B cell (primary cell): Measurements from ENCODE around the gene SLC4A8. TPM values are rescaled to one million over a fixed set of nuclear protein-coding genes. Genes with fewer than 3 reads are reported as not detected.

Experiments used
- ATAC-seq: fragments of 200-7000 bp; cut with Tn5 transposase; one replicate; pipeline ENCODE4 v1.10.0; 2021; ENCODE audit warnings: low read depth, mild to moderate bottlenecking, moderate number of reproducible peaks, moderate library complexity
- CTCF ChIA-PET: fragments of 350-600 bp; sonication (Branson Sonifier 250); formaldehyde crosslinking; loops from one replicate; lab custom pipeline; 2021; ENCODE audit warnings: antibody characterized with exemption, inconsistent platforms; lab: Charles Lee
- POLR2A ChIA-PET: fragments of 350-600 bp; sonication (Branson Sonifier 250); formaldehyde crosslinking; loops from one replicate; lab custom pipeline; 2021; ENCODE audit warnings: antibody characterized with exemption; lab: Charles Lee
- DNase-seq: peaks from one replicate; pipeline ENCODE4 v3.0.0; 2013
- H2AFZ ChIP-seq: 2 replicates; pipeline ENCODE4 v1.6.1; 2012; ENCODE audit warnings: mild to moderate bottlenecking, low read depth, low read length; ENCODE audit not compliant: insufficient read depth, poor library complexity, severe bottlenecking
- H3K27ac ChIP-seq, 2 donors: 1 replicate in 1 of 2; 2 replicates in 1 of 2; pipeline ENCODE4 v1.5.1; 2012 to 2013; ENCODE audit warnings: low read length in 2 of 2, mild to moderate bottlenecking in 2 of 2, moderate library complexity in 1 of 2
- H3K27me3 ChIP-seq, 4 experiments: fragments of 200-600 bp in 1 of 4; sonication (generic) in 1 of 4; replicated peaks in 1 of 4; 1 replicate in 2 of 4; 2 replicates in 2 of 4; pipeline versions ENCODE4 v1.6.1 to v1.7.0; 2013 to 2016; ENCODE audit warnings: low read length in 3 of 4, mild to moderate bottlenecking in 2 of 4, mixed read lengths in 1 of 4, moderate library complexity in 1 of 4; ENCODE audit not compliant: insufficient read depth in 4 of 4, control insufficient read depth in 3 of 4; ENCODE audit errors: control extremely low read depth in 1 of 4
- H3K36me3 ChIP-seq, 2 experiments: replicated peaks in 1 of 2; 1 replicate in 1 of 2; 2 replicates in 1 of 2; pipeline versions ENCODE4 v1.6.1 to v1.7.1; 2013; ENCODE audit warnings: low read length in 1 of 2; ENCODE audit not compliant: insufficient read depth in 2 of 2, control insufficient read depth in 1 of 2; ENCODE audit errors: control extremely low read depth in 1 of 2, extremely low read depth in 1 of 2
- H3K4me1 ChIP-seq, 2 donors: fragments of 200-600 bp in 1 of 2; sonication (generic) in 1 of 2; 1 replicate in 1 of 2; 2 replicates in 1 of 2; pipeline versions ENCODE4 v1.5.1 to v1.6.1; 2013 to 2017; ENCODE audit warnings: low read length in 2 of 2; ENCODE audit not compliant: control insufficient read depth in 2 of 2, insufficient read depth in 2 of 2
- H3K4me2 ChIP-seq: replicated peaks from 2 replicates; pipeline ENCODE3; 2012; ENCODE audit warnings: mild to moderate bottlenecking, low read depth, low read length; ENCODE audit not compliant: poor library complexity, severe bottlenecking
- H3K4me3 ChIP-seq, 5 experiments: fragments of 200-600 bp in 1 of 5; sonication (generic) in 1 of 5; 1 replicate in 3 of 5; 2 replicates in 2 of 5; pipeline versions ENCODE4 v1.5.1 to v1.7.0; 2011 to 2016; ENCODE audit warnings: low read length in 4 of 5, mild to moderate bottlenecking in 4 of 5, low read depth in 2 of 5, control low read depth in 1 of 5, moderate library complexity in 1 of 5; ENCODE audit not compliant: insufficient read depth in 1 of 5; ENCODE audit errors: control extremely low read depth in 1 of 5, extremely low read depth in 1 of 5
- H3K79me2 ChIP-seq: fragments of 200-600 bp; sonication (generic); one replicate; pipeline ENCODE4 v1.6.0; 2016; ENCODE audit warnings: low read length; ENCODE audit not compliant: control insufficient read depth, insufficient read depth
- H3K9ac ChIP-seq: fragments of 200-600 bp; sonication (generic); 2 replicates; pipeline ENCODE4 v1.6.1; 2017; ENCODE audit warnings: mild to moderate bottlenecking, low read length, moderate library complexity
- H3K9me3 ChIP-seq, 3 donors: one replicate each; pipeline versions ENCODE4 v1.6.1 to v1.7.1; 2013; ENCODE audit warnings: low read length in 2 of 3; ENCODE audit not compliant: control insufficient read depth in 2 of 3, insufficient read depth in 1 of 3; ENCODE audit errors: control extremely low read depth in 1 of 3
- H4K20me1 ChIP-seq: 2 replicates; pipeline ENCODE4 v1.6.0; 2012; ENCODE audit warnings: mild to moderate bottlenecking, low read length; ENCODE audit not compliant: insufficient read depth, control insufficient read depth, poor library complexity, severe bottlenecking
- H3K27ac Mint-ChIP-seq: one replicate; pipeline ENCODE4 v1.8.0; 2021; ENCODE audit warnings: mixed read lengths
- H3K27me3 Mint-ChIP-seq: one replicate; pipeline ENCODE4 v1.8.0; 2021; ENCODE audit warnings: mixed read lengths
- H3K4me1 Mint-ChIP-seq: one replicate; pipeline ENCODE4 v1.8.0; 2021; ENCODE audit warnings: mixed read lengths
- H3K4me3 Mint-ChIP-seq: one replicate; pipeline ENCODE4 v1.8.0; 2021; ENCODE audit warnings: mixed read lengths
- H3K9me3 Mint-ChIP-seq: one replicate; pipeline ENCODE4 v1.8.0; 2022; ENCODE audit warnings: mixed read lengths; ENCODE audit not compliant: insufficient read depth
- EZH2 ChIP-seq: IDR thresholded peaks from 2 replicates; pipeline ENCODE4 v1.6.1; 2012; ENCODE audit warnings: borderline replicate concordance, low read depth, mild to moderate bottlenecking, moderate library complexity, low read length; ENCODE audit not compliant: insufficient read depth, poor library complexity, severe bottlenecking
- WGBS: methylation state at CpG from one replicate; pipeline ENCODE4 v1.1.5; 2013; ENCODE audit warnings: missing lambda C conversion rate; ENCODE audit not compliant: insufficient coverage; 5-methylcytosine and 5-hydroxymethylcytosine counted together
- intact Hi-C: fragments of 100-400 bp; cut with micrococcal nuclease; formaldehyde crosslinking; loops from one replicate; pipeline ENCODE4 v1.10.0; 2022
- polyA plus RNA-seq: library from polyadenylated mRNA; depleted of rRNA; stranded (reverse); fragments of >200 nt; gene quantifications from 2 replicates; pipeline ENCODE4 v1.2.3, GENCODE V29; 2012
- total RNA-seq, 2 donors: library from RNA; stranded (reverse); fragments of 120-200 nt in 1 of 2; gene quantifications; 1 replicate in 1 of 2; 2 replicates in 1 of 2; pipeline versions ENCODE4 v1.2.3 to v1.2.4, GENCODE V29; 2013 to 2022
- TF ChIP-seq, protein P1 (sequence below): fragments of 200-600 bp; IDR thresholded peaks from one replicate; pipeline ENCODE4 v1.8.0; 2022; ENCODE audit warnings: antibody characterized with exemption, mild to moderate bottlenecking

The SLC4A8 gene
- total and polyA plus RNA-seq, 2 donors (not counting 1 experiment from before 2014, with no cell fraction given): 3.1 to 3.2 TPM

GRCh38 chr12:51531284-51531977 is 106.8 kb downstream of the SLC4A8 start:
- H3K4me3 ChIP-seq: no peak overlapping the region
- Mint-ChIP-seq H3K27me3 (peaks cover 30% of the 10 kb centered on the region), H3K9me3 (no peaks in the 10 kb centered on the region), H3K4me3 (no peak overlapping the region), H3K4me1 (peaks cover 9% of the 10 kb centered on the region), H3K27ac (no peak overlapping the region)
- CTCF ChIA-PET: interaction anchor here (0.7 to 4.1 kb wide), 18 partner anchors 10 to 1455 kb away, joined by 3 to 83 read pairs (median 3); partner anchors contain the start of genes SLC4A8 and SMAGP
- peak overlapping the region; percentile 37 for H3K4me2 ChIP-seq
- H3K27ac ChIP-seq: no peak overlapping the region
- H4K20me1 ChIP-seq: no peaks in the 10 kb centered on the region
- DNase-seq: no peak
- peaks cover 0 to 10% (median 0%) of the 10 kb centered on the region in 4 experiments for H3K27me3 ChIP-seq
- H3K36me3 ChIP-seq: no peaks in the 10 kb centered on the region
- WGBS: 41% methylated on average over 10 of the region's 11 CpGs
- no peak for ATAC-seq
- peaks cover 7 to 8% of the 10 kb centered on the region in 2 donors for H3K4me1 ChIP-seq
- no peak overlapping the region for H3K9ac ChIP-seq
- H2AFZ ChIP-seq: peak overlapping the region; percentile 4
- H3K9me3 ChIP-seq: no peaks in the 10 kb centered on the region
- POLR2A ChIA-PET: no interaction called here
- intact Hi-C loops: loop anchor here (5.0 to 10.0 kb wide), 3 partner anchors 137 to 704 kb away; partner anchors contain the start of genes GALNT6 and LETMD1
- TF ChIP-seq, protein P1, sequence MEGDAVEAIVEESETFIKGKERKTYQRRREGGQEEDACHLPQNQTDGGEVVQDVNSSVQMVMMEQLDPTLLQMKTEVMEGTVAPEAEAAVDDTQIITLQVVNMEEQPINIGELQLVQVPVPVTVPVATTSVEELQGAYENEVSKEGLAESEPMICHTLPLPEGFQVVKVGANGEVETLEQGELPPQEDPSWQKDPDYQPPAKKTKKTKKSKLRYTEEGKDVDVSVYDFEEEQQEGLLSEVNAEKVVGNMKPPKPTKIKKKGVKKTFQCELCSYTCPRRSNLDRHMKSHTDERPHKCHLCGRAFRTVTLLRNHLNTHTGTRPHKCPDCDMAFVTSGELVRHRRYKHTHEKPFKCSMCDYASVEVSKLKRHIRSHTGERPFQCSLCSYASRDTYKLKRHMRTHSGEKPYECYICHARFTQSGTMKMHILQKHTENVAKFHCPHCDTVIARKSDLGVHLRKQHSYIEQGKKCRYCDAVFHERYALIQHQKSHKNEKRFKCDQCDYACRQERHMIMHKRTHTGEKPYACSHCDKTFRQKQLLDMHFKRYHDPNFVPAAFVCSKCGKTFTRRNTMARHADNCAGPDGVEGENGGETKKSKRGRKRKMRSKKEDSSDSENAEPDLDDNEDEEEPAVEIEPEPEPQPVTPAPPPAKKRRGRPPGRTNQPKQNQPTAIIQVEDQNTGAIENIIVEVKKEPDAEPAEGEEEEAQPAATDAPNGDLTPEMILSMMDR: no peak
- TF ChIP-seq EZH2: no peak
- no peaks in the 10 kb centered on the region for H3K79me2 ChIP-seq

DNA sequence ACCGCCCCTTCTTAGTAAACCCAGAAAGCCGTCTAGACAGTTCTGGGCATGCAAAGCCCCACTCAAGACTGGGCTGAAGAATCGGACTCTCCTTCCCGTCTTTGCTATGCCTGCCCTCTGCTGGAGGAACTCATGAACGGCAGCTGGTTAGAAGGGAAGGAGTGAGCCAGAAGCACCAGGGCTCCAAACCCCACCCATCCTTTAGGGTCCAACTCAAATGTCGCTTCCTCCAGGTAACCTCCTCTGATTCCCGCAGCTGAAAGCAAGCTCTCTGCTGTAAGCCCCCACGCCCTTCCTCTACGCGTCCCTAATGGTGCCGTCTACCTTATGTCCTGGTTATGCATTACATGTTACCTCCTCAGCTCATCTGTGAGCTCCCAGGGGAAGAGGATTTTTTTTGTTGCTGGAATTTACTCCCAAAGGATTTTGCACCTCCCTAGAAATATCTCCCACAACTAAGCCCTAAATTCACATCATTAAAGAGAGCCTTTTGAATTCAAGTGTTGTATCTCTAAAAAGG is 107.4 kb downstream of the SLC4A8 start:
- TF ChIP-seq EZH2: no peak
- TF ChIP-seq, protein P1: peak; percentile 92
- H2AFZ ChIP-seq: peak overlapping the region; percentile 4
- Mint-ChIP-seq H3K4me1 (peaks cover 9% of the 10 kb centered on the region), H3K27me3 (peaks cover 30% of the 10 kb centered on the region), H3K27ac (no peak overlapping the region), H3K9me3 (no peaks in the 10 kb centered on the region), H3K4me3 (no peak overlapping the region)
- WGBS: 0% methylated on average over 4 of the region's 11 CpGs
- ChIA-PET POLR2A (no interaction called here), CTCF (interaction anchor here (0.6 to 4.1 kb wide), 24 partner anchors 8 to 1455 kb away, joined by 3 to 83 read pairs (median 3); partner anchors contain the start of genes SLC4A8 and SMAGP)
- H3K4me2 ChIP-seq: peak overlapping the region; percentile 37
- H3K4me1 ChIP-seq: peaks cover 7 to 8% of the 10 kb centered on the region in 2 donors
- peak; percentile 98 for ATAC-seq
- H3K27ac ChIP-seq: no peak overlapping the region
- intact Hi-C loops: loop anchor here (2.0 to 10.0 kb wide), 5 partner anchors 137 to 705 kb away; partner anchors contain the start of genes GALNT6 and LETMD1
- no peaks in the 10 kb centered on the region for H4K20me1 ChIP-seq
- no peaks in the 10 kb centered on the region for H3K36me3 ChIP-seq
- H3K79me2 ChIP-seq: no peaks in the 10 kb centered on the region
- DNase-seq: peak; percentile 84
- H3K9me3 ChIP-seq: no peaks in the 10 kb centered on the region
- H3K27me3 ChIP-seq: peaks cover 0 to 13% (median 0%) of the 10 kb centered on the region in 4 experiments
- no peak overlapping the region for H3K9ac ChIP-seq
- H3K4me3 ChIP-seq: no peak overlapping the region
